GF-D8 (cell line): ENCODE data around the gene SLC30A2.

Experiments used
- DNase-seq: peaks from one replicate; lab custom pipeline; 2025; lab: John Stamatoyannopoulos, UW

The SLC30A2 gene

GRCh38 chr1:25996966-25997827 lies 48.7 kb downstream of the SLC30A2 start:
- peak; percentile 100 for DNase-seq

- DNase-seq, result no peak
Observed at GRCh38 chr1:25994402-25995150, 51.3 kb downstream of the SLC30A2 start.

GRCh38 chr1:25993197-25993951 lies 52.5 kb downstream of the SLC30A2 start:
- no peak for DNase-seq

- DNase-seq, result no peak
Observed at GRCh38 chr1:25992689-25993171, 53.2 kb downstream of the SLC30A2 start.

GRCh38 chr1:25991937-25992688 lies 53.8 kb downstream of the SLC30A2 start:
- peak; percentile 35 for DNase-seq

- DNase-seq, result peak; percentile 87
Observed at GRCh38 chr1:25990702-25991395, 55.1 kb downstream of the SLC30A2 start.

- DNase-seq, result no peak
Observed at GRCh38 chr1:25990251-25990650, 55.7 kb downstream of the SLC30A2 start.

GRCh38 chr1:25989440-25990234 lies 56.3 kb downstream of the SLC30A2 start:
- DNase-seq, result peak; percentile 21

GRCh38 chr1:25987951-25988350 lies 58.0 kb downstream of the SLC30A2 start:
- DNase-seq, result no peak
